Measurements from ENCODE around the gene CNGA1.
"Not testable (repeated sequence)": the region's sequence is repeated elsewhere in the genome, so short reads cannot be mapped to it uniquely, and the experiment has no call there.

- TF ChIP-seq CTCF, POLR2A (IDR thresholded peaks at IDR 0.05): not testable (repeated sequence)
Measured at GRCh38 chr4:47922436-47923260, 93.8 kb downstream of the CNGA1 start.

All from testis (tissue), 2 donors.